DMS153 treated with DMSO at 0.1 percent for 48 hours (cell line): ENCODE data around the gene FBXO48.

ENCODE experiments used
- DNase-seq: peaks from one replicate; lab custom pipeline; 2025; ENCODE audit not compliant: unreplicated experiment; lab: John Stamatoyannopoulos, UW

FBXO48 gene

DNA sequence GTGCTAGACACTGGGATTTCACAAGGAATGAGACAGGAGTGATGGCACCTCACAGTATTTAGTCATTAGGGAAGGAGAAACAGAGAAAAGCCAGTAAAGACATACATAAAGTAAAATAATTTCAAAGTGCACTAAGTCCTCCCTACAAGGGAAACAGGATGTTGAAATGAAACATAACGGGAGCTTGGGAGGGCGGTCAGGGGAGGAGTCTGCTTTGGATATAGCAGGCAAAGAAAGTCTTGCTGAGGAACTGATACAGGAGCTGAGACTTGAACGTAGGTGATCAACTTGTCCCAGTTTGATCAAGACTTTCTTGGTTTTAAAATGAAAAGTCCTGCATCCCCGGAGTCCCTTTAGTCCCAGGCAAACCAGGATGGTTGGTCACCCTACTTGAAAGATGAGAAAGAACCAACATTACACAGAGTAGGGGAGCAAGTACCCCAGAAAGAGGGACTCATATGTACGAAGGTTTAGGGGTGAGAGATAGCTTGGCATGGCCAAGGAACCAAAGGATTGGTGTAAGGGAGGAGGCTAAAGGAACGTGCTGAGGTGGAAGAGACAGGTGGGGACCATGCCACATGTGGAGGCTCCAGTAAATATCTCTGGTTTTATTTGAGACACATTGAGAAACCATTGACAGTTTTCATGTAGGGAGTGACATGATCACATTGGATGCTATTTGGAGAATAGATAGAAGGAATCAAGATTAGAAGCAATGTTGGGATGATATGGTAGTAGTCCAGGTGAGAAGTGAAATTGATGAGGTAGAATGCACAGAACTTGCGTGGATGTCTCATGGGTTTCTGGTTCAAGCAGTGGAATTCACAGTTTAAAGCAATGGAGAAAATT, 28.4 kb downstream of the FBXO48 start:
- DNase-seq = no peak

DNA sequence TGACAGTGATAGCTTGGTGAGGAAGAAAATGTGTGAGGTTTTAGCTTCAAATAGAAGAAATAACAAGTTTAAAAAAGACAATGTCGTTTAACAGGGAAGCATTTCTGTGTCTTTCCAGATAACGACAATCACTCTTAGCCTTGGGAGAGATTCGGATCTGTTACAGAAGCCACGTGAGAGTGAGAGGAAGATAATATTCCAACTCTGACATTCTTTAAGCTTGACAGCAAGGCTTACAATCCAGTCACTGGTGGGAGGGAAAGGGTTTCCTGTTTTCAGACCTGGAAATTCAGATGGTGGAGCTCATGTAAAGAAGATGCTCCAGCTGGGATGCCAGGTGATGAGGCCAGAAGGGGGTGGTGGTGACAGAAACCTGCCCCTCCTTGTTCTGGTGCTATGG, 30.8 kb downstream of the FBXO48 start:
- no peak for DNase-seq

DNA sequence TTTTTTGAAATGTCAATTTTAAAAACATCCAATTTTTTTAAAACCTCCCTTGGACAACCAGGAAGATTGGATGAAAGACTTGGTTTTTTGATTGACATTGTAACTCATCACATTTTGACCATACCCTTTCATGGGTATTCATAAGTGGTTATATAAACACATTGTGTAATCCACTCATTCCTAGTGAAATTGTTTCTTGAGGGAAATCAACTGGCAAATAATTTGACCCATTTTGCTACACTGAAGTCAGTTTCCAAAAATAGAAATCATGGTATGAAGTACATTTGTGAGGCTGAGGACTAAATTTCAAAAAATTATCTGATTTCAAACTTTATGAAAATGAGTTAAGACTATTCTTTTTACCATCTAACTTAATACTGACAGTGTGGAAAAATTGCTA, 31.5 kb downstream of the FBXO48 start:
- no peak for DNase-seq

DNA sequence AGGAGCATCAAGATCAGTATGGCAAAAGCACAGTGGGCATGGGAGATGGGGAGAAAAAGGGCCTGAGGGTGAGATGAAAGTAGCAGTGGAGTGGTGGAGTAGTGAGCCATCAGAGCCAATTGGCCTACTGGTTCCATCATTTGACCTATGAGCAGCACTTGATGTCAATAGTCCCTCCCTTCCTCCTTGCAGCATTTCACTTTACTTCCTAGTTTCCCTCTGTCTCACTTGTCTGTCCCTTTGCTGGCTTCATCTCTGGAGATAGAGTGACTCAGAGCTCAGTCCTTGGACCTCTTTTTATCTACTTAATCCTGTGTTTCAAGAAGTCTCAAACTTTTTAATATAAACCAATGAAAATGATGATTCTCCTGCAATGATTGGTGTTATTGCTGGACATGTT, 32.1 kb downstream of the FBXO48 start:
- no peak for DNase-seq

DNA sequence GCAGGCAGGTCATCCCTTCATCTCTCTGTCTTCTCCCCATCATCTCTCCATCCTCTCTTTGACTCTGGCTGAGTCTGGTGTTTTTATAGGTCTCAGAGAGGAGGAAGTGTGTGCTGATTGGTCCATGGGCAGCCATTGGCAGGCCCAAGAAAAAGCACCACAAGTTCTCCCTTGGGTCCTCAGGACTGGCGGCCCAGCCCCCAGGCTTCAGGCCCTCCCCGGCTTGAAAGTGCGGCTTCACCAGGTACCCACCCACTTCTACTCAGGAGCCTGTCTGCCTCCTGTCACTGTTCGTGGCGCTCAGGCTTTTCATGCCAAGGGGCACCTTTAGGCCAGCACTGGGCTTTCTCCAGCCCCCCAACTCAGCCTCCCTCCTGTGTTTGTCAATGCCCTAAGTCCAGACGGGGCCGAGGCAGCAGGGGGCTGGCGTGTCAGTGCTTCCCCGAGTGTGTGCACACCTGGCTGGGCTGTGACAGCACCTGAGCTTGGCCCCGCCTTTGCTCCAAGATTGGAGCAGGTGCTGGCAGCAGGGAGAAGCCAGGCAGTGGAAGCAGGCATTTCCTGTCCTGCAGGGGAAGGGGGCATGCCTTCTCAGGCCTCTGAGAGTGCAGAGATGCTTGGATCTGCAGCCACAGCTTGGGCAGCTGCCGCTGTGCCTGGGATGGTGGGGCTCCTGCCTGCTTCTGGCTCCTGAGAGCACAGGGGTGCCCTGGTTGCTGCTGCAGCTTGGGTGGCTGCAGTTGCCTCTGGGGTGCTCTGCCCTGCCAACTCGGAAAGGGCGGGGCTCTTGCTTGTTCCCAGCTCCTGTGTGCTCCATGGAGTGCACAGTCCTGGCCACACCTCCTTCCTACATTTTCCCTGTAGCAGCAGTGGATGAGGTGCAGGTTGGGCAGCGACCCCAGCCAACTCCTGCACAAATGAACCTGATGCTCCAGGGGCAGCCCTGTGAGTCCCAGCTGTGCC, 34.1 kb downstream of the FBXO48 start:
- DNase-seq = no peak

DNA sequence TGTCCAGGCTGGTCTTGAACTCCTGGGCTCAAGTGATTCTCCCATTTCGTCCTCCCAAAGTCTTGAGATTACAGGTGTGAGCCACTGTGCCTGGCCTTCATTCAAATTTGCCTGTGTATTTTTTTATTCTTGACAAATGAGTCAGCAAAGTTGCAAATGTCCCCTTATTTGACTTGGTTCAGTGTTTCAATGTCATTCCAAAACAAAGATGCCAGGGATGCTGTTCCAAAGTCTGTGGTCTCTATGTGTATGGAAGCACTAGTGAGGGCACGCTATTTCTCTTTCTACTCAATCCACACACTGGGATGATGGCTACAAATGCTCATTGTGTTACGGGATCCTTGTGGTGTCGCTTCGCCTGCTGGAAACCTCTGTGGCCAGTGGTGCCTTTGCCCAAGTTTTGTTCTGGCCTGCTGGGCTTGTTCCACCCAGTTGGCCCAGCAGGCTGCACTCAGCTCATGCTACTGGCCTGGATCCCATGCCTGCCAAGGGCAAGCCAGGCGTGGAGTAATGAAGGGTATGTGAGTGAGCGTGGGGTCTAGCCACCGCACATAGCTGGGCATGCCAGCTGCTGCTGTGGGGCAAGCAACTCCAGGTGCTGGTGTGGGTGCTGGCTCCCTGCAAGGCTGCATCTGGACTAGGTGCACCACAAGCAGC, 35.6 kb downstream of the FBXO48 start:
- DNase-seq = no peak

DNA sequence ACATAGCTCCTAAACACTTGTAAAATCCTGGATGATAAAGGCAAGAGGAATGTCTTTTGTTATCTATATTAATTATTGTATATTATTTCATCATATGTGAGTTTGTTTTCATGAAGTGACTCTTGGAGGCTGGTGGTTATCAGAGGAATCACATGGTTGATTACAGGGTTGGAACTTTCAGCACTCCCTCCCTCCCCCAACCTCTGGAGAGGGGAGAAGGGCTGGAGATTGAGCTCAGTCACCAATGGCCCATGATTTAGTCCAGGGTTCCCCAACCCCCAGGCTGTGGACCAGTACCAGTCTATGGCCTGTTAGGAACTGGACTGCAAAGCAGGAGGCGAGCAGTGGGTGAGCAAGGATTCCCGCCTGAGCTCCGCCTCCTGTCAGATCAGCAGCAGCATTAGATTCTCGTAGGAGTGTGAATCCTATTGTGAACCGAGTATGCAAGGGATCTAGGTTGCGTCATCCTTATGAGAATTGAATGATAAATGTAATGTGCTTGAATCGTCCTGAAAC, 37.7 kb downstream of the FBXO48 start:
- DNase-seq = no peak

DNA sequence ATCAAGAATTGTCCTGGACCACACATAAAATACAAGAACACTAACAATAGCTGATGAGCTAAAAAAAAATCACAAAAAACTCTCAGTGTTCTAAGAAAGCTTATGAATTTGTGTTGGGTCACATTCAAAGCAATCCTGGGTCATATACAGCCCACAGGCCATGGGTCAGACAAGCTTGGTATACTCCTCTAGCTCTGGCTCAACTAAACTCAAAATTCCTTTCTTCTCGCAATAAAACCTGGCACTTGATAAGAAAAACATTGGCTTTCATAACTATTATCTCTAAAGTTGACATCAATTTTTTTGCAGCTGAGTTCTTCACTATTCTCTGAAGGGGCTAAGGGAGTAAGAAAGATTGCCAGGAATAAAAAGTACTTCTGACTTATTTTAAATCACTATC, 38.3 kb downstream of the FBXO48 start:
- no peak for DNase-seq

DNA sequence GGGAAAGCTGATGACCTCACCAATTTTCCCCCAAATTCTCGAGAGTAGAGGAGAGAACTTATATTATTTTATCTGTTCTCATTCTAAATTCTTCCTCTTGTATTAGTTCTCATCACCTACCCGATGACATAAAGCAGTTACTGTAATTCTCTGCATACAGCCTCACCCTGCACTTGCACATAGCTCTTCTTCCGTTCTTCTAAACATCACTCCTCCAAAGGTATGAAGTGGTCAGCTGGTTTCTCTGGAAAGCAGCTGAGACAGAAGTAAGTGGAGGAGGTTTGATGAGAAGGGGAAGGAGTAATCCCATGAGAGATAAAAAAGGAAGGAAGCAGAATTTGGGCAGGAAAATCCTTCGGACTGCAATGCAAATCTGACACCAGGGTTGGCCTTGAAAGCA, 39.0 kb downstream of the FBXO48 start:
- no peak for DNase-seq

DNA sequence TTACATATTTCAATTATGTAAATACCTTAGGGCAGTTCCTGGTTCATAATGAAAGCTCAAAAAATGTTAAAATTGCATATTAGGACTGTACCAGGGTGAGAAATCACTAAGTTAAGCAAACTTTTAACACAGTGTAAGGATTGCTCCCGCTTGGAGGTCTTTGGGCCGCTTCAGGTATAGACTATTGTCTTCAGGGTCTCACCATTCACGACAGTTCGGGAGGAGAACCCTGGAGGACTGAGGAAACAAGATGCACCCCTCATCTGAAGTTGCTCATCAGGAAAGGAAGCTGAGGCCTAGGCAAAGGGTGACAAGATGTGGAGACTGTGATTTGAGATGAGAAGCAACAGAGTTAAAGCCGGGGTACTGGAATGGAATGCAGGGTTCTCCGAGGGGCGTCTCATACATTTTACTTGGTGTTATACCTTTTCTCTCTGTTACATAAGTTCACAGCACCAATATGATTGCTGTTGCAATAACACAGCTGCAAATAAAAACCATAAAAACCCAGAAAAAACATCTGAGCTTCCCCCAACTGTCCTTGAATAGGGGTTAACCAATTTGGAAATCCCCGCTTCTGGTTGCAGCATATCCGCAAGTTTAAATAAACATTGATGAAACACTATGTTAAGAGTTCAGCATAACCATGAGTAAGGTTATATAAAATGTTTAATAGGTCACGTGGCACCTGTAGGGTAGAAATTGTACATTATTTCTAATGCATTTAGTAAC, 40.1 kb downstream of the FBXO48 start:
- DNase-seq = no peak

DNA sequence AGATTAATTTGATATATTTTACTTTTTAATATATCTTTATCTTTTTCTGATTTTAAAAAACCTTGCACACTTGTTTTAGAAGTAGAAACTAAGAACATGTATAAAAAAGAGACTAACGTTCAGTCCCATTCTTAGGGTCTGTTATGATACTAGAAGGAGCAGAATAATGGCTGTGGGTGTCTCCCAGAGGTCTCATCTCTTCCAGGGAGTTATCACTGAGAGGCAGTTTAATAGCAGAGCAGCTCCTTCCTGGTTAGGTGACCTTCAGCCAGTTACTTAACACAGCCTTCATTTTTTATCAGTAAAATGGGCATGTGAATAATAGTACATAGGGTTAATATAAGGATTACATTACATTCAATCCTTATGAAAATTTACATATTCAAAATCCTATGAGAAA, 40.6 kb downstream of the FBXO48 start:
- no peak for DNase-seq

DNA sequence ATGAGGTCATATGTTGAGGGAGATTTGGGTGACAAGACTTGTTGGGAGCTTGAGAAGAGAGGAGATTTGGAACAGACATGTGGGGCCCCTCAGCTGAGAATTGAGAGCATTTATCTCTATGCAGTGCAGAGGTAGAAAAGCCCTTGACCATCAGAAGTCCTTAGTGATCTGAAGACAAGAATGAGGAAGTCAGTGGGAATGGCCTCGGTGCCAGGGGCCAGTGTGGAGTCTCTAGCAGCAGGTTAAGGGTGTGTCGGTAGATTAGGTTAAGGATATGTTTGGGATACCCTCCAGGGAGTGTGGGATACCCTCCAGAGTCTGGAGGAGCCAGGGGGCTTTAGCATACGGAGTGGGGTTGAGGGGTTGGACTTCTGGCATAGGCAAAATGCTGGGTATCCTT, 41.6 kb downstream of the FBXO48 start:
- DNase-seq = no peak

DNA sequence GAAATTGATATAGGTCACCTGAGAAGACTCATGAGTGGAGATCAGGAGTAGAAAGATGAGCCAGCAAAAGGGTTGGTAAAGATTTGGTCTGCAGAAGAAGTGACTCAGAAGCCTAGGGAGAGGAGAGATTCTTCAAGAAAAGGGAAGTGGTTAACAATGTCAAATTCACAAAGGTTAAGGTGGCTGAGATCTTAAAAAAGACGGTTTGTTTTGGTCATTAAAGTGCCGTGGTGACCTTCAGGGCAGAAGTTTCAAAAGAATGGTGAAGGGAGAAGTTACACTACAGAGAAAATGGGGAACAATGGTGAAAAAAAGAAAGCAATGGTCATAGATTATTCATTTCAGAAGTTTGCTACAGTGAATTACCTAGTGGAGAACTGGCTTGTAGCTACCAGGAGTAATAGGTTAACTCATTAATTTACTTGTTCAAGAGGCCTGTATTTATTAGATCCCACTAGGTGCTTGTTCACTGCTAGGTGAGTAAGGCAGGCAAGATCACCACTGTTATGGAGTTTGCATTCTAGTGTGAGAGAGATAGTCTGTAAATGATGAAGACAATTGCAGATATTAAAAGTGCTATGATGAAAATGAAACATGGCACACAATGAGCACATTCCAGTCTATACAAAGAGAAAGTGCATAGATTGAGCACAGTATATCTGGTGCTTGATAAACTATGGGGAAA, 43.0 kb downstream of the FBXO48 start:
- DNase-seq = no peak

DNA sequence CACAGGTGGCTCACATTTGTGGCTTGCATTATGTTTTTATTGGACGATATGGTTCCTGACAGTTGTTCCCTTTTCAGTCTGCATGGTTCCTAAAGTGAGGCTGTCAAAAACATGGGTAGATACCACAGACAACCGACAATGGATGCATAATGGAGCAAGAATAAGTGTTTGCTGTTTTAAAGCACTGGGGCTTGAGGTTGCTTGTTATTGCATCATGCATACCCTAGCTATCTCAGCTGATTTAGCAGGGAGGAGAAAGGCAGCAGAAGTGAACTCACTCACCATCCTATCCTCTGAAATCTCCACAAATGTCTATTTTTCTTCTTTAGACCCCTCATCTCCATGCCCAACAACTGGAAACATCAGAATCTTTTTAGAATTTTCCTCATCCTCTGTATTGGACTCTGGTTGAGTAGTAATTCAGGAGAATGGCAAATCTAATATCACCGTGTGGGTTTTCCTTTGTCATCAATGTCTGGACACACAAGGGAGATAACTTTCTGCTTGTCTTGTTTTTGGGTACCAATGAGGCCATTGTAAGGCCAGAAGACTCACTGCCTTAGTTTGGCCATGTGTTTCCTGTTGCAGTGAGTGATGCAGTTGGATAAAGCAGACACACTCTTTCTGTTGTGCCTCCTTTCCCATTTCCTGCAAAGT, 46.7 kb downstream of the FBXO48 start:
- DNase-seq = no peak

DNA sequence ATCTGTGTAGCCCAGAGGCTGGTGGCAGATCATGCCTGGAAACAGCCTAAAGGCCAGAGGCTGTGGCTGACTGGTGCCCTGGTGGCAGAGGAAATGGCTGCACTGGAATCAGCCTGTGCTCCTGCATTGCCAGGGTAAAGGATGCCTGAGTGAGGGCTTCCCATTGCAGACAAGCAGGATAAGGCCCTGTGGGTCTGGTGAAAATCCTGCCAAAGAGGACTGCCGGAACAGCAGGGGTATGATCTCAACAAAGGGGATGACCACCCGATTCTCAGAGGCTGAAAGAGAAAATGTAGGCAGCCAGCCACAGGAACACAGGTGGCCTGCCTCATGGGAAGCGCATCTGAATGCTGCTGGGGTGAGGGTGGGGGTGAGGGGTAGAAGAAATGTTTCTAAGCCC, 48.2 kb downstream of the FBXO48 start:
- DNase-seq = no peak

DNA sequence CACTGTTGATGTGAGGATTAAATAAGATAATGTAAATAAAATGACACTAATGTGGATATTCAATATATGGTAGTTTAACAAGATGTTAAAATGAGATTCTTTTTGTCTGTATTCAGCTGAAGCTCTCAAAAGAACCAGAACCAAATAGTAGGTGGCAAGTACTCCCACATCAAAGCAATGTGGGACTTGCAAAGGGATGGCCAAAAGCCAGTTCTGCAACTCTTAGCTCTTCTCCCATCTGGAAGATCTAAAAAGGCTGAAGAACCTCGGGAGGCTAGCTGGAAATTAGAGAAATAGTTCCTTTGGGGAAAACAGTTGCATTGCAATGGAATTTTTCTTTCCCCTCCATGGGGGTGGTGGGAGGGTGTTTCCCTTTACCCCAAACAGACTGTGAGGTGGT, 48.7 kb downstream of the FBXO48 start:
- DNase-seq = no peak

DNA sequence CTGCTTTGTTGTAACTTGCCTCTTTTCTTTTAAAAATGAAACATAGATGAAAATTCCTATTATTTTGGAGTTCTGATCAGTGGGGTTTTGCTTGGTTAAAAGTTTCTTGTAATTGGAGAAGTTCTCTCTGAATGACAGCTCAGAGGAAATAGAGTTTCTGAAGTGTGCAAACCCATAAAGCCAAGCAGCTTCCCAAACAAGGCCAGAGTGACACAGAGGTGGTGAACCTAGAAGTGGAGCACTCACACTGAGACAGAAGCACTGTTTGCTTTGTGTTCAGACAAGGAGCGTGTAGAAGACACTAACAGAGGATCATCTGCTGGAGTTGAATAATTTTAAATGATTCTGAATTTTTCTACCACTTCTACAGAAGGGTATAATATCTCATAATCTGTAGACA, 49.2 kb downstream of the FBXO48 start:
- DNase-seq = no peak

DNA sequence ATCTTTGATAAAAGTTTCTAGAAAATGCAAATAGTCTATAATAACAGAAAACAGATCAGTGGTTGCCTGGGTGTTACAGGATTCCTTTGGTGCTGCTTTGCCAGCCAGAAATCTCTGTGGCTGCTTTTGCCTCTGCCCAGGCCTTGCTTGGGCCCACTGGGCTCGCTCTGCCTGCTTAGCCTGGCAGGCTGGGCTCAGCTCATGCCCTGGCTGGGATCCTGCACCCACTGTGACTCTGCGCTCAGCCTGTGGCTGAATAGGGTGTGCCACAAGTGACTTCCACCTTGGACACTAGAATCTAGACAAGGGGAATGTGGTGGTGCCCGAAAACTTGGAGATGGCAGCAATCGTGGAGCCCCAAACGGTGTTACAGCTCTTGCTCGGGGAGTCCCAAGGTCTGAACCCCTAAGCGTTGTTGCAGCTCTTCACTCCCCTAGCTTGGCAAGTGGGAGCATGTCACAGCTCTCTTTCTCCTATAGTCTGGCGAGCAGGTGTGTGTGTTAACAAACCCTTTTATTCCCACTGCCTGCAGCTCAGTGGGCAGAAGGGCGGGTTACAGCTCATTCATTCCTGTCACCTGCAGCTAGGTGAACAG, 50.9 kb downstream of the FBXO48 start:
- peak; percentile 44 for DNase-seq

DNA sequence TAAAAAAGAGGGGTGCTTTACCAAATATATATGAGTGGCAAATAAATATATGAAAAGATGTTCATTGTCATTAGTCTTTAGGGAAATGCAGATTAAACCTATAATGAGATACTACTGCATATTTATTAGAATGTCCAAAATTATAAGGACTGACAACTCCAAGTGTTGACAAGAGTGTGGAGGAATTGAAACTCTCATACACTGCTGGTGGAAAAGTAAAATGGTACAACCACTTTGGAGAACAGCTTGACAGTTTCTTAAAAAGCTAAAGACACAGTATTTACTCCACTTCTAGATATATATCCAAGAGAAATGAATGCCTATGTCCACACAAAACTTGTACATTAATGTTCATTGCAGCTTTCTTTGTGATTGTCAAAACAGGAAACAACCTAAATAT, 51.6 kb downstream of the FBXO48 start:
- DNase-seq = no peak
